Subcutaneous abdominal adipose tissue (tissue), 5 donors: Measurements from ENCODE around the gene WDR87.

Experiments used
- H3K27ac ChIP-seq: one replicate; pipeline ENCODE4 v1.7.0; 2013; ENCODE audit warnings: low read depth, mild to moderate bottlenecking, inconsistent platforms, low read length, moderate library complexity
- H3K27me3 ChIP-seq, 5 donors: one replicate each; pipeline ENCODE4 v1.7.0; 2013; ENCODE audit warnings: low read length in 5 of 5, inconsistent platforms in 1 of 5; ENCODE audit not compliant: control insufficient read depth in 5 of 5, insufficient read depth in 4 of 5
- H3K36me3 ChIP-seq, 5 donors: one replicate each; pipeline ENCODE4 v1.7.0; 2013; ENCODE audit warnings: low read length in 5 of 5; ENCODE audit not compliant: control insufficient read depth in 5 of 5, insufficient read depth in 5 of 5
- H3K4me1 ChIP-seq, 5 donors: one replicate each; pipeline ENCODE4 v1.7.0; 2013; ENCODE audit warnings: low read length in 5 of 5, mild to moderate bottlenecking in 3 of 5, moderate library complexity in 1 of 5; ENCODE audit not compliant: control insufficient read depth in 5 of 5, insufficient read depth in 5 of 5
- H3K4me3 ChIP-seq, 5 donors: one replicate each; pipeline ENCODE4 v1.7.0; 2013; ENCODE audit warnings: low read length in 5 of 5, low read depth in 1 of 5
- H3K9ac ChIP-seq, 5 donors: one replicate each; pipeline ENCODE4 v1.7.0; 2013; ENCODE audit warnings: low read length in 5 of 5, mild to moderate bottlenecking in 4 of 5, moderate library complexity in 3 of 5
- H3K9me3 ChIP-seq, 5 donors: one replicate each; pipeline ENCODE4 v1.7.0; 2013; ENCODE audit warnings: low read length in 5 of 5; ENCODE audit not compliant: control insufficient read depth in 5 of 5
- donor health status: healthy.
- donor health status: healthy.
- donor health status: healthy.
- donor health status: healthy.
- donor health status: healthy.

Gene WDR87

GRCh38 chr19:37905946-37906868 is at the start of gene WDR87:
TSS of gene WDR87 (minus strand) at chr19:37906594. CDS start at chr19:37898239, 8,355 bp downstream.
- peak within 1 kb of the TSS; percentile 54 for H3K27ac ChIP-seq
- H3K4me1 ChIP-seq = peaks cover 0 to 22% (median 21%) of the 10 kb centered on the region in 5 donors
- H3K9me3 ChIP-seq = no peaks in the 10 kb centered on the region
- H3K4me3 ChIP-seq = peak within 1 kb of the TSS; percentile 83 to 98 (median 94)
- H3K36me3 ChIP-seq = no peaks in the 10 kb centered on the region
- no peaks in the 10 kb centered on the region for H3K27me3 ChIP-seq
- H3K9ac ChIP-seq = peak within 1 kb of the TSS; percentile 8 to 92 (median 81)

GRCh38 chr19:37955986-37956385 is 49.6 kb upstream of the WDR87 start:
- H3K4me1 ChIP-seq = peaks cover 0 to 3% (median 0%) of the 10 kb centered on the region in 5 donors

GRCh38 chr19:37954421-37954874 is 48.1 kb upstream of the WDR87 start:
- H3K9me3 ChIP-seq = no peaks in the 10 kb centered on the region
- H3K27me3 ChIP-seq = no peaks in the 10 kb centered on the region
- H3K27ac ChIP-seq = no peak overlapping the region
- no peak overlapping the region for H3K4me3 ChIP-seq
- H3K4me1 ChIP-seq = peaks cover 0 to 7% (median 0%) of the 10 kb centered on the region in 5 donors
- no peaks in the 10 kb centered on the region for H3K36me3 ChIP-seq
- H3K9ac ChIP-seq = no peak overlapping the region

More at GRCh38 chr19:37955986-37956385, 49.6 kb upstream of the WDR87 start:
- Histone ChIP-seq H3K36me3 (no peaks in the 10 kb centered on the region), H3K9ac (no peak overlapping the region), H3K27me3 (no peaks in the 10 kb centered on the region), H3K9me3 (no peaks in the 10 kb centered on the region), H3K4me3 (no peak overlapping the region), H3K27ac (no peak overlapping the region)

- Histone ChIP-seq H3K9ac (no peak overlapping the region), H3K9me3 (no peaks in the 10 kb centered on the region), H3K36me3 (no peaks in the 10 kb centered on the region), H3K4me3 (no peak overlapping the region), H3K27me3 (no peaks in the 10 kb centered on the region), H3K27ac (no peak overlapping the region), H3K4me1 (peaks cover 0 to 7% (median 0%) of the 10 kb centered on the region in 5 donors)
Observed at GRCh38 chr19:37953918-37954303, 47.5 kb upstream of the WDR87 start.

GRCh38 chr19:37953171-37953917 is 47.0 kb upstream of the WDR87 start:
- H3K9me3 ChIP-seq = no peaks in the 10 kb centered on the region
- peaks cover 0 to 7% (median 0%) of the 10 kb centered on the region in 5 donors for H3K4me1 ChIP-seq
- H3K9ac ChIP-seq = no peak overlapping the region
- H3K36me3 ChIP-seq = no peaks in the 10 kb centered on the region
- no peak overlapping the region for H3K4me3 ChIP-seq
- no peaks in the 10 kb centered on the region for H3K27me3 ChIP-seq
- H3K27ac ChIP-seq = no peak overlapping the region

GRCh38 chr19:37951816-37952210 is 45.4 kb upstream of the WDR87 start:
- H3K27ac ChIP-seq = no peak overlapping the region
- H3K4me1 ChIP-seq = peaks cover 0 to 7% (median 0%) of the 10 kb centered on the region in 5 donors
- H3K27me3 ChIP-seq = no peaks in the 10 kb centered on the region
- no peaks in the 10 kb centered on the region for H3K36me3 ChIP-seq
- H3K9me3 ChIP-seq = no peaks in the 10 kb centered on the region
- H3K9ac ChIP-seq = no peak overlapping the region
- no peak overlapping the region for H3K4me3 ChIP-seq

- H3K4me1 ChIP-seq = peaks cover 0 to 7% (median 0%) of the 10 kb centered on the region in 5 donors
- H3K9me3 ChIP-seq = no peaks in the 10 kb centered on the region
- no peaks in the 10 kb centered on the region for H3K27me3 ChIP-seq
- no peak overlapping the region for H3K9ac ChIP-seq
- H3K27ac ChIP-seq = no peak overlapping the region
- H3K36me3 ChIP-seq = no peaks in the 10 kb centered on the region
- no peak overlapping the region for H3K4me3 ChIP-seq
Observed at GRCh38 chr19:37950471-37951175, 44.2 kb upstream of the WDR87 start.

GRCh38 chr19:37948362-37948761 is 42.0 kb upstream of the WDR87 start:
- Histone ChIP-seq H3K27ac (no peak overlapping the region), H3K9ac (no peak overlapping the region), H3K36me3 (no peaks in the 10 kb centered on the region), H3K4me3 (no peak overlapping the region), H3K9me3 (no peaks in the 10 kb centered on the region), H3K27me3 (no peaks in the 10 kb centered on the region), H3K4me1 (peaks cover 0 to 7% (median 0%) of the 10 kb centered on the region in 5 donors)

GRCh38 chr19:37947778-37948177 is 41.4 kb upstream of the WDR87 start:
- Histone ChIP-seq H3K4me1 (peaks cover 0 to 7% (median 0%) of the 10 kb centered on the region in 5 donors), H3K9ac (no peak overlapping the region), H3K36me3 (peaks cover 0 to 3% (median 0%) of the 10 kb centered on the region in 5 donors), H3K4me3 (no peak overlapping the region), H3K9me3 (no peaks in the 10 kb centered on the region), H3K27me3 (no peaks in the 10 kb centered on the region), H3K27ac (no peak overlapping the region)
